MCF 10A (cell line): ENCODE data around the gene FAM114A2. TPM values are rescaled to one million over a fixed set of nuclear protein-coding genes. Genes with fewer than 3 reads are reported as not detected.

ENCODE experiments used
- BruUV-seq: library from RNA; stranded (reverse); fragments of 400-500 nt; replicated peaks from 2 replicates; lab custom pipeline; 2021; lab: Mats Ljungman, UMichigan
- CTCF ChIA-PET: fragments of 300-600 bp; sonication (Branson Sonifier 250); formaldehyde crosslinking; extraction: SDS; loops from one replicate; lab custom pipeline; 2021; ENCODE audit warnings: antibody characterized with exemption, inconsistent platforms; lab: Yijun Ruan, JAX
- POLR2A ChIA-PET: fragments of 300-600, 350-650 bp; sonication (Branson Sonifier 250); formaldehyde crosslinking; extraction: SDS; loops from one replicate; lab custom pipeline; 2020; ENCODE audit warnings: antibody characterized with exemption, inconsistent platforms; lab: Yijun Ruan, JAX
- DNase-seq: peaks from one replicate; pipeline ENCODE4 v3.0.0-alpha.2; 2018; ENCODE audit not compliant: unreplicated experiment
- H3K27ac Mint-ChIP-seq: one replicate; pipeline ENCODE4 v1.8.0; 2022; ENCODE audit warnings: mild to moderate bottlenecking, low read depth, mixed read lengths; ENCODE audit not compliant: unreplicated experiment
- H3K27me3 Mint-ChIP-seq: one replicate; pipeline ENCODE4 v1.8.0; 2022; ENCODE audit warnings: mixed read lengths; ENCODE audit not compliant: insufficient read depth, unreplicated experiment
- H3K36me3 Mint-ChIP-seq: one replicate; pipeline ENCODE4 v1.8.0; 2022; ENCODE audit warnings: mild to moderate bottlenecking, moderate library complexity, mixed read lengths; ENCODE audit not compliant: insufficient read depth, unreplicated experiment
- H3K4me1 Mint-ChIP-seq: one replicate; pipeline ENCODE4 v1.8.0; 2022; ENCODE audit warnings: mixed read lengths; ENCODE audit not compliant: insufficient read depth, unreplicated experiment
- H3K4me3 Mint-ChIP-seq: one replicate; pipeline ENCODE4 v1.8.0; 2022; ENCODE audit warnings: mild to moderate bottlenecking, moderate library complexity, mixed read lengths; ENCODE audit not compliant: unreplicated experiment
- H3K9me3 Mint-ChIP-seq: one replicate; pipeline ENCODE4 v1.8.0; 2022; ENCODE audit warnings: mixed read lengths; ENCODE audit not compliant: unreplicated experiment
- CTCF ChIP-seq: fragments of 200-600 bp; IDR thresholded peaks from one replicate; pipeline ENCODE4 v1.8.0; 2022; ENCODE audit warnings: antibody characterized with exemption, mild to moderate bottlenecking; ENCODE audit not compliant: unreplicated experiment
- intact Hi-C: fragments of 100-400 bp; cut with micrococcal nuclease; formaldehyde crosslinking; loops from 2 replicates; pipeline ENCODE4 v1.14.1; 2022
- total RNA-seq: library from RNA; stranded (reverse); gene quantifications from 2 replicates; pipeline ENCODE4 v1.2.3, GENCODE V29; 2022

Gene FAM114A2
- total RNA-seq, 1 experiment from 2014 or later: 48.8 TPM

GRCh38 chr5:153968761-153969562 is 69.7 kb downstream of the FAM114A2 start:
- peaks cover 6% of the 10 kb centered on the region for H3K4me1 Mint-ChIP-seq
- DNase-seq: no peak
- intact Hi-C loops: loop anchor here (5.0 kb wide), 1 partner anchor 142 kb away; no protein-coding TSS in a partner anchor
- H3K36me3 Mint-ChIP-seq: no peaks in the 10 kb centered on the region
- H3K27me3 Mint-ChIP-seq: no peaks in the 10 kb centered on the region
- ChIA-PET POLR2A (interaction anchor here (0.6 kb wide), 1 partner anchor 1440 kb away, joined by 8 read pairs; no protein-coding TSS in a partner anchor), CTCF (interaction anchor here (0.6 to 14.4 kb wide), 13 partner anchors 9 to 1598 kb away, joined by 3 to 440 read pairs (median 4); no protein-coding TSS in a partner anchor)
- H3K4me3 Mint-ChIP-seq: no peak overlapping the region
- no TSS peak for BruUV-seq
- no peaks in the 10 kb centered on the region for H3K9me3 Mint-ChIP-seq
- no peak for TF ChIP-seq CTCF
- H3K27ac Mint-ChIP-seq: no peak overlapping the region

DNA sequence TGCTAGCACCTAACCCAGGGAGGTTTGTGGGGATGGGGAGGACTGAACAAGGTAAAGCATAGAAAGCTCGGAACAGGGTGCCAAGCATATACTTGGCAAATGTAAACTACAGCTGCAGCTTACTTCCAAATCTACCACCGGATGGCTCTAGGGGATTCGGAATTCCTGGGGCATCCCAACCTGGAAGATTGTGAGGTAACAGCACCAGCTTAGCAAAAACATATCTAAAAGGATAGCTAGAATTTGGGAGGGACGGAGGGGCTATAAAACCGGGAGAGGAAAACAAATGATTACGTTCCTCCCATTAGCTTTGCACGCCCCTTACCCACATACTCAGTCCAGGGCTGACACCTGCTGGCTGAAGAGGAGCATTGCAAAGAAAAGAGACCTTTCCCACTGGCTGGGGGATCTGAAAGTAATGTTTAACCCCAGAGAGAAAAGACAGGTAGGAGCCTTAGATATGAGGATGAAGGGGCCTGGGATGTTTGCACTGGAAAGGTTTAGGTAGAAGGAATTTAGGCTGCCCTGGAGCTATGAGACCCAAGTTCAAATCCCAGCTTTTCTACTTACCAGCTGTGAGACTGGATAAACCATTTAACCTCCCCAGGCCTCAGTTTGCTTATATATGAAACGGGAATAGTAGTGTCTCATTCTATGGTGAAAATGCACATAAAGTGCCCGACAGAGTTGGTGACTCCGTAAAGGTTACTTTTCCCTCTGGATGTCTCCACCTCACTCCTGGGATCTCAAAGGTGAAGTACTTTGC is 73.6 kb downstream of the FAM114A2 start:
- H3K9me3 Mint-ChIP-seq: no peaks in the 10 kb centered on the region
- no peaks in the 10 kb centered on the region for H3K36me3 Mint-ChIP-seq
- H3K27ac Mint-ChIP-seq: no peak overlapping the region
- TF ChIP-seq CTCF: peak; percentile 96
- H3K27me3 Mint-ChIP-seq: no peaks in the 10 kb centered on the region
- ChIA-PET POLR2A (interaction anchor here (0.5 to 1.9 kb wide), 6 partner anchors 98 to 1433 kb away, joined by 3 to 15 read pairs (median 4); no protein-coding TSS in a partner anchor), CTCF (interaction anchor here (0.5 to 14.4 kb wide), 153 partner anchors 12 to 1996 kb away, joined by 3 to 440 read pairs (median 4); partner anchors contain the start of gene GRIA1)
- peak overlapping the region; percentile 32 for H3K4me3 Mint-ChIP-seq
- intact Hi-C loops: loop anchor here (1.0 to 5.0 kb wide), 6 partner anchors 138 to 1433 kb away; no protein-coding TSS in a partner anchor
- BruUV-seq: no TSS peak
- peak; percentile 91 for DNase-seq
- peaks cover 6% of the 10 kb centered on the region for H3K4me1 Mint-ChIP-seq

DNA sequence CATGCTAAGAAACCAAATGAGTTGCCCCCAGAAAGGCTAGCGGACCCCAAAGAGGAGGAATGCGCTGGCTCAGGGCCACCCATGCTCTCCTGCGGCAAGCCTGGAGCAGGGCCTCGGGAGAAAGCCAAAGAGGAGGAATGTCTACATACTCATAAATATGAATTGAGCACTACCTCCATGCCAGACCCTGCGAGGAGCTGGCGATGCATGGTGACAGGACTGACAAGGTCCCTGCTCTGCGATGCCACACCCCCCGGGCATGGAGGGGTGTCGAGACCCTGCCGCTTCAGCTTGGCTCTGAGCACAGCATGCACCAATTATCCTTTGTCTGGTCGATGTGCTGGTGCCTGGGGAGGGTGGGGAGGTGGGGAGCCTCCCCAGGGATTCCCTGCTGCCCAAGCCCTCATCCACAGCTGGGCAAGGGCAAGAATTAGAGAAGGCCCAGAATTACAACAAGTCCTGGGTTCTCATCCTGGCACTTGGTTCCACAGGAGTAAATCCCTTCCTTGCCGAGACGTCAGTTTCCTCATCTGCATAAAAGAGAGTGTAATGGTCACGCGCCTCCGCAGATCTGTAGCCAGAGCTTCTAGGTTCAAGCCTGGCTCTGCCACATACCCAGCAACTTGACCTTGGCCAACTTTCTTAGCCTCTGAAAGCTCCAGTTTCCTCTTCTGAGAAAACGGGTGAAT is 74.4 kb downstream of the FAM114A2 start:
- Mint-ChIP-seq H3K27ac (no peak overlapping the region), H3K9me3 (no peaks in the 10 kb centered on the region), H3K27me3 (no peaks in the 10 kb centered on the region), H3K36me3 (no peaks in the 10 kb centered on the region), H3K4me3 (peak overlapping the region; percentile 32), H3K4me1 (peaks cover 12% of the 10 kb centered on the region)
- no peak for DNase-seq
- CTCF ChIA-PET: interaction anchor here (0.5 to 14.4 kb wide), 127 partner anchors 11 to 1995 kb away, joined by 3 to 440 read pairs (median 4); partner anchors contain the start of gene GRIA1
- no peak for TF ChIP-seq CTCF
- no TSS peak for BruUV-seq
- intact Hi-C loops: no loop called here
- POLR2A ChIA-PET: interaction anchor here (0.6 to 1.9 kb wide), 5 partner anchors 99 to 1432 kb away, joined by 3 to 15 read pairs (median 5); no protein-coding TSS in a partner anchor
